H1 (cell line): ENCODE data around the gene ADAM19. TPM values are rescaled to one million over a fixed set of nuclear protein-coding genes. Genes with fewer than 3 reads are reported as not detected.

Experiments
- NRF1 ChIP-seq: IDR thresholded peaks from 2 replicates; pipeline ENCODE4 v1.6.1; 2011; ENCODE audit warnings: mild to moderate bottlenecking, low read depth, low read length, improper control_type of control experiment
- RAD21 ChIP-seq, 2 experiments: IDR thresholded peaks in 1 of 2; conservative IDR thresholded peaks in 1 of 2; 2 replicates each; pipeline ENCODE4 v1.6.1; 2011; ENCODE audit warnings: low read depth in 2 of 2, low read length in 2 of 2, improper control_type of control experiment in 1 of 2, inconsistent platforms in 1 of 2, mild to moderate bottlenecking in 1 of 2, moderate library complexity in 1 of 2
- RNF2 ChIP-seq: fragments of 200-900, 300-1000 bp; sonication (generic); IDR thresholded peaks from 2 replicates; pipeline ENCODE4 v1.7.1; 2016; ENCODE audit warnings: borderline replicate concordance, low read depth, mild to moderate bottlenecking, antibody characterized with exemption, low read length; ENCODE audit not compliant: poor library complexity, severe bottlenecking; ENCODE audit errors: missing control alignments
- TBP ChIP-seq: IDR thresholded peaks from 2 replicates; pipeline ENCODE4 v1.6.1; 2011; ENCODE audit warnings: low read depth, low read length, improper control_type of control experiment
- ZNF274 ChIP-seq: IDR thresholded peaks from 2 replicates; pipeline ENCODE4 v1.7.0; 2012; ENCODE audit warnings: low read length, borderline replicate concordance; ENCODE audit errors: extremely low read depth
- polyA plus RNA-seq, 7 experiments: library from polyadenylated mRNA; depleted of rRNA in 3 of 7; stranded (reverse) in 5 of 7; unstranded in 2 of 7; fragments of >200 nt in 5 of 7; fragments of 200-250 nt in 2 of 7; gene quantifications; 1 replicate in 5 of 7; 2 replicates in 1 of 7; 4 replicates in 1 of 7; pipeline versions ENCODE4 v1.2.1 to v1.2.3, GENCODE V29; 2011 to 2013; ENCODE audit warnings: missing spikeins in 2 of 7, mixed read lengths in 2 of 7
- total RNA-seq: library from RNA; stranded (reverse); fragmentation: NEBNext Ultra II Directional; extraction: Animal tissue kit (Norgen Biotek cat#: 25700); gene quantifications from 2 replicates; pipeline ENCODE4 v1.2.1, GENCODE V29; 2021

ADAM19 gene
- total and polyA plus RNA-seq, 2 of the 8 experiments (the other 6 are each of a cell fraction or from before 2014, with no cell fraction given): 6.5 to 22.7 TPM

DNA sequence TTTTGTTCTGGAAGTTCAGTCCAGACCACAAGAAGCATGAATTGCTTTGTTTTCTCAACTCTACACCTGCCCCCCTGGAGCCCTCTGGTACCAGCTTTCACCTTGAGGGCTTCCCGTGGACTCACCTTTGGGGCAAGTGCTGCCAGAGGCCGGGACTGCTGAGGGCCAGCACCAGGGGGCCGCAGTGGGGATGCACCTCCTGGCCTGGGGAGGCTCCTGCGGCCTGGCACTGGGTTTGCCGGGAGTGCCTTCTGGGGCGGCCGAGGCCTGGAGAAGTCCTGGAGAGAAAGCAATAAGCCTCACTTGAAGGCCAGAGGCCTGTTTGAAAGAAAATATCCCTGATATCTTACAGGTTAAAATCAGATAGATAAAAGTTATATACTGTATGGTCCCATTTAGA is 93.9 kb downstream of the ADAM19 start (continued):
- TF ChIP-seq RAD21 (IDR thresholded peaks at IDR 0.05 in 1 of 2, conservative IDR thresholded peaks at IDR 0.05 in 1 of 2; ENCODE audit: low read depth in 2 of 2, low read length in 2 of 2) (no peak), ZNF274 (no peak), TBP (no peak), NRF1 (no peak), RNF2 (no peak)
- TF ChIP-seq, all 59 proteins: peak for 0
